Activated naive CD4-positive, alpha-beta T cell treated with anti-CD3 and anti-CD28 coated beads, Interleukin-2, amount 10 ng/mL, durations not matched to agents 7 days and 5 days (primary cell): ENCODE results near the gene CCDC187.

Experiments used
- CTCF ChIA-PET: fragments of 350-600 bp; sonication (Branson Sonifier 250); formaldehyde crosslinking; loops from one replicate; lab custom pipeline; 2021; ENCODE audit warnings: antibody characterized with exemption; lab: Charles Lee
- DNase-seq: peaks from one replicate; pipeline ENCODE4 v3.0.0-alpha.2; 2020
- H3K27ac Mint-ChIP-seq: one replicate; pipeline ENCODE4 v1.8.0; 2021; ENCODE audit warnings: mild to moderate bottlenecking, moderate library complexity, mixed read lengths
- H3K27me3 Mint-ChIP-seq: one replicate; pipeline ENCODE4 v1.8.0; 2021; ENCODE audit warnings: mild to moderate bottlenecking, mixed read lengths
- H3K36me3 Mint-ChIP-seq: one replicate; pipeline ENCODE4 v1.8.0; 2021; ENCODE audit warnings: mixed read lengths
- H3K4me1 Mint-ChIP-seq: one replicate; pipeline ENCODE4 v1.8.0; 2021; ENCODE audit warnings: mixed read lengths
- H3K4me3 Mint-ChIP-seq: one replicate; pipeline ENCODE4 v1.8.0; 2021; ENCODE audit warnings: mild to moderate bottlenecking, moderate library complexity, mixed read lengths
- H3K9me3 Mint-ChIP-seq: one replicate; pipeline ENCODE4 v1.8.0; 2021; ENCODE audit warnings: mixed read lengths

Gene CCDC187

GRCh38 chr9:136206602-136207275 is 97.2 kb downstream of the CCDC187 start:
- Mint-ChIP-seq H3K9me3 (no peaks in the 10 kb centered on the region), H3K4me3 (no peak overlapping the region)
- CTCF ChIA-PET: interaction anchor here (0.9 to 1.3 kb wide), 3 partner anchors 9 to 76 kb away, joined by 3 read pairs; no protein-coding TSS in a partner anchor

GRCh38 chr9:136205707-136205992 is 98.2 kb downstream of the CCDC187 start:
- Mint-ChIP-seq H3K4me3 (no peak overlapping the region), H3K9me3 (no peaks in the 10 kb centered on the region), H3K27me3 (peaks cover 59% of the 10 kb centered on the region), H3K4me1 (no peaks in the 10 kb centered on the region), H3K27ac (no peak overlapping the region), H3K36me3 (peaks cover 2% of the 10 kb centered on the region)
- CTCF ChIA-PET: interaction anchor here (0.9 to 1.3 kb wide), 3 partner anchors 10 to 77 kb away, joined by 3 read pairs; no protein-coding TSS in a partner anchor
- no peak for DNase-seq

More at GRCh38 chr9:136206602-136207275, 97.2 kb downstream of the CCDC187 start:
- Mint-ChIP-seq H3K27ac (no peak overlapping the region), H3K36me3 (peaks cover 2% of the 10 kb centered on the region), H3K27me3 (peaks cover 48% of the 10 kb centered on the region), H3K4me1 (no peaks in the 10 kb centered on the region)
- no peak for DNase-seq

GRCh38 chr9:136204838-136205706 is 98.8 kb downstream of the CCDC187 start, which contains the start of gene LHX3:
LHX3 (minus strand) TSS chr9:136205128; CDS start chr9:136205012, 116 bp downstream.
- peaks cover 2% of the 10 kb centered on the region for H3K36me3 Mint-ChIP-seq
- no peaks in the 10 kb centered on the region for H3K4me1 Mint-ChIP-seq
- no peak within 1 kb of the TSS for H3K4me3 Mint-ChIP-seq
- no peaks in the 10 kb centered on the region for H3K9me3 Mint-ChIP-seq
- peak; percentile 57 for DNase-seq
- peaks cover 65% of the 10 kb centered on the region for H3K27me3 Mint-ChIP-seq
- CTCF ChIA-PET: interaction anchor here (1.2 to 1.3 kb wide), 2 partner anchors 11 to 78 kb away, joined by 3 read pairs; no protein-coding TSS in a partner anchor
- no peak within 1 kb of the TSS for H3K27ac Mint-ChIP-seq

- Mint-ChIP-seq H3K36me3 (peaks cover 2% of the 10 kb centered on the region), H3K27me3 (peaks cover 73% of the 10 kb centered on the region), H3K4me1 (no peaks in the 10 kb centered on the region), H3K27ac (no peak overlapping the region), H3K4me3 (no peak overlapping the region), H3K9me3 (no peaks in the 10 kb centered on the region)
- CTCF ChIA-PET: no interaction called here
- no peak for DNase-seq
These were observed 99.6 kb downstream of the CCDC187 start for GRCh38 chr9:136204145-136204805.

GRCh38 chr9:136203408-136204144 is 100.3 kb downstream of the CCDC187 start:
- Mint-ChIP-seq H3K4me1 (no peaks in the 10 kb centered on the region), H3K27me3 (peaks cover 80% of the 10 kb centered on the region), H3K27ac (no peak overlapping the region), H3K9me3 (no peaks in the 10 kb centered on the region), H3K4me3 (no peak overlapping the region), H3K36me3 (peaks cover 2% of the 10 kb centered on the region)
- no peak for DNase-seq
- CTCF ChIA-PET: no interaction called here

- H3K4me1 Mint-ChIP-seq: no peaks in the 10 kb centered on the region
- CTCF ChIA-PET: no interaction called here
- H3K27me3 Mint-ChIP-seq: peaks cover 88% of the 10 kb centered on the region
- H3K9me3 Mint-ChIP-seq: no peaks in the 10 kb centered on the region
- DNase-seq: no peak
- H3K4me3 Mint-ChIP-seq: no peak overlapping the region
- H3K36me3 Mint-ChIP-seq: no peaks in the 10 kb centered on the region
- no peak overlapping the region for H3K27ac Mint-ChIP-seq
These were observed 101.2 kb downstream of the CCDC187 start for GRCh38 chr9:136202454-136203407.

GRCh38 chr9:136201609-136202453 is 102.1 kb downstream of the CCDC187 start:
- CTCF ChIA-PET: no interaction called here
- Mint-ChIP-seq H3K27ac (no peak overlapping the region), H3K4me1 (no peaks in the 10 kb centered on the region), H3K9me3 (no peaks in the 10 kb centered on the region), H3K27me3 (peaks cover 94% of the 10 kb centered on the region), H3K36me3 (no peaks in the 10 kb centered on the region), H3K4me3 (no peak overlapping the region)
- DNase-seq: peak; percentile 37

GRCh38 chr9:136201174-136201573 is 102.7 kb downstream of the CCDC187 start:
- Mint-ChIP-seq H3K27me3 (peaks cover 99% of the 10 kb centered on the region), H3K27ac (peak overlapping the region; percentile 11), H3K9me3 (no peaks in the 10 kb centered on the region), H3K4me1 (no peaks in the 10 kb centered on the region), H3K36me3 (no peaks in the 10 kb centered on the region), H3K4me3 (no peak overlapping the region)
- DNase-seq: no peak
- CTCF ChIA-PET: no interaction called here

- Mint-ChIP-seq H3K9me3 (no peaks in the 10 kb centered on the region), H3K27me3 (peaks cover 99% of the 10 kb centered on the region), H3K36me3 (no peaks in the 10 kb centered on the region), H3K27ac (no peak overlapping the region), H3K4me3 (no peak overlapping the region), H3K4me1 (no peaks in the 10 kb centered on the region)
- CTCF ChIA-PET: no interaction called here
- DNase-seq: no peak
These were observed 103.5 kb downstream of the CCDC187 start for GRCh38 chr9:136200424-136200823.
